HG03469 (cell line): ENCODE results near the gene AQP9.
"Not testable (repeated sequence)": the region's sequence is repeated elsewhere in the genome, so short reads cannot be mapped to it uniquely, and the experiment has no call there.

ENCODE experiments used
- ATAC-seq: cut with Tn5 transposase; IDR thresholded peaks from one replicate; pipeline ENCODE4 v1.9.1; 2021; ENCODE audit warnings: mild to moderate bottlenecking, moderate library complexity, moderate number of reproducible peaks; ENCODE audit not compliant: unreplicated experiment

Gene AQP9

GRCh38 chr15:58138106-58138505, at the start of gene AQP9:
AQP9 (plus strand) TSS chr15:58138381; CDS start chr15:58138566, 185 bp downstream.
- ATAC-seq: no peak

- ATAC-seq: no peak
These were observed 42.8 kb upstream of the AQP9 start for GRCh38 chr15:58095415-58095814.

GRCh38 chr15:58096529-58097084, 41.6 kb upstream of the AQP9 start:
- no peak for ATAC-seq

- no peak for ATAC-seq
These were observed 34.7 kb upstream of the AQP9 start for GRCh38 chr15:58103482-58103881.

- no peak for ATAC-seq
These were observed 30.1 kb upstream of the AQP9 start for GRCh38 chr15:58108117-58108516.

GRCh38 chr15:58109419-58109818, 28.8 kb upstream of the AQP9 start:
- no peak for ATAC-seq

GRCh38 chr15:58110999-58111717, 27.0 kb upstream of the AQP9 start:
- ATAC-seq: no peak

GRCh38 chr15:58111718-58112104, 26.5 kb upstream of the AQP9 start:
- ATAC-seq: no peak

- not testable (repeated sequence) for ATAC-seq
These were observed 24.8 kb upstream of the AQP9 start for GRCh38 chr15:58113358-58113757.

- ATAC-seq: no peak
These were observed 23.8 kb upstream of the AQP9 start for GRCh38 chr15:58114388-58114787.

- no peak for ATAC-seq
These were observed 23.4 kb upstream of the AQP9 start for GRCh38 chr15:58114812-58115211.

- no peak for ATAC-seq
These were observed 22.5 kb upstream of the AQP9 start for GRCh38 chr15:58115692-58116091.

GRCh38 chr15:58117619-58118018, 20.6 kb upstream of the AQP9 start:
- ATAC-seq: no peak

GRCh38 chr15:58118272-58118671, 19.9 kb upstream of the AQP9 start:
- ATAC-seq: no peak

GRCh38 chr15:58119016-58119415, 19.2 kb upstream of the AQP9 start:
- ATAC-seq: no peak

GRCh38 chr15:58124585-58124984, 13.6 kb upstream of the AQP9 start:
- no peak for ATAC-seq

GRCh38 chr15:58125333-58125732, 12.8 kb upstream of the AQP9 start:
- ATAC-seq: no peak

- no peak for ATAC-seq
These were observed 3.3 kb upstream of the AQP9 start for GRCh38 chr15:58134886-58135285.

GRCh38 chr15:58135511-58136174, 2.5 kb upstream of the AQP9 start:
- no peak for ATAC-seq

GRCh38 chr15:58136731-58137130, 1.4 kb upstream of the AQP9 start:
- ATAC-seq: no peak

- ATAC-seq: no peak
These were observed 495 bp upstream of the AQP9 start for GRCh38 chr15:58137686-58138085.

- no peak for ATAC-seq
These were observed 1.3 kb downstream of the AQP9 start for GRCh38 chr15:58139276-58139988.
